ES-I3 (cell line): ENCODE results near the gene AMOT.

Source experiments
- H3K36me3 ChIP-seq: 2 replicates; pipeline ENCODE4 v1.6.1; 2013; ENCODE audit warnings: mild to moderate bottlenecking, low read length, control low read depth, moderate library complexity; ENCODE audit not compliant: insufficient read depth
- H3K4me1 ChIP-seq: 2 replicates; pipeline ENCODE4 v1.6.1; 2013; ENCODE audit warnings: mild to moderate bottlenecking, control low read depth, low read length; ENCODE audit not compliant: insufficient read depth
- H3K9ac ChIP-seq: 2 replicates; pipeline ENCODE4 v1.6.1; 2013; ENCODE audit warnings: low read depth, mild to moderate bottlenecking, low read length, moderate library complexity
- H3K9me3 ChIP-seq: 2 replicates; pipeline ENCODE4 v1.6.1; 2013; ENCODE audit warnings: mild to moderate bottlenecking, low read length, moderate library complexity; ENCODE audit not compliant: control insufficient read depth, insufficient read depth

Gene AMOT

DNA sequence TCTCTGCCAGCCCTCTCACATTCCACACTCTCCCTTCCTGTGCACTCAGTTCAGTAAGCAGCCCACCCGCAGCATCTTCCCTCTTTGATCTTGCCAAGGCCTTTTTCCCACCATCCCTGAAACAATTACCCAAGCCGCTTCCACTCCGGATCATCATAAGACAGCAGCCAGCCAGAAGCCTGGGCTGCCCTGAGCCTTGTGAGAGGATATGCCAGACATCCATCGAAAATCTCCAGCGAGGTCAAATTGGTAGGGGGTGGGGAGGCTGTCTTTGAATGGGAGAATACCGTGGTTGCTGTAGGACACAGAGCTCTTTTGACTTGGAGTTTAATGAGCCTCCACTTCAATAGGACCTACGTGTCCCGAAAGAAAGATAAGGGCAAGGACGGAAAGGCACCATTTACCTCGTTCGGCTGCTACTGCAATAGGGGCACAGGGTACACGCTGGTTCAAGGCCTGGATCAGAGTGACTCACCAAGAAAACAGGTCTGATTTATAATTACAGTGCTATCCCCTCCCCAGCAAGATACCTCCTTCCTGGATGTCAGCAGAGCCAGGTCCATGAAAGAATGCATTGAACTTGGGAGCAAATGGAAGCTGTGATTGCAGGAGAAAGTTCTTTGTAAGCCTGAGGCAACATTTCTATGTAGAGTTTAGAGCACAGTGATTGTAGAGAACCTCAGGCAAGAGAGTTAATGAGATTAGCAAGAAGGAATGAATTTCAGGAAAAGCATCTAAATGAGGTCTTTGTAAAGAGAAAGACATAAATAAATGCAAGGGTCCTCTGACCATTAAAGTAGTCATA, 39.5 kb downstream of the AMOT start:
- no peaks in the 10 kb centered on the region for H3K36me3 ChIP-seq
- H3K9me3 ChIP-seq = no peaks in the 10 kb centered on the region
- peaks cover 10% of the 10 kb centered on the region for H3K4me1 ChIP-seq
- no peak overlapping the region for H3K9ac ChIP-seq

DNA sequence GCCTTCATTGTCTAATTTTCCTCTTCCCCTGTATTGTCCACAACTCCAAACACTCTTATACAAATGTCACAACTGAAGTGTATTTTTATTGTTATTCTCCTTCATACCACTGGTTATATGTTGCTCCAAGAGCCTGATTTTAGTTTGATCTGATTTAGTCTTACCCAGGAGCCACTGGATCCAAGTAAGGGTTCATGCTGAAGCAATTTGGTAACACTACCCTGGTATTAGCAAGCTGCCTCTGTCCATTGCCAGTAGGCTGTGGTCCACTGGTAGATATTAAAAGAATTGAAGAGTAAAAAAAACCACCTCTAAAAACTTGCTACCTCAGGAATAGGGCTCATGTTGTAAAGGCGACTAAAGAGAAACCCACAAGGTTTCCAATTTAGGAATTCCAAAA, 41.2 kb downstream of the AMOT start:
- H3K4me1 ChIP-seq = peaks cover 10% of the 10 kb centered on the region
- no peak overlapping the region for H3K9ac ChIP-seq
- H3K36me3 ChIP-seq = no peaks in the 10 kb centered on the region
- no peaks in the 10 kb centered on the region for H3K9me3 ChIP-seq

DNA sequence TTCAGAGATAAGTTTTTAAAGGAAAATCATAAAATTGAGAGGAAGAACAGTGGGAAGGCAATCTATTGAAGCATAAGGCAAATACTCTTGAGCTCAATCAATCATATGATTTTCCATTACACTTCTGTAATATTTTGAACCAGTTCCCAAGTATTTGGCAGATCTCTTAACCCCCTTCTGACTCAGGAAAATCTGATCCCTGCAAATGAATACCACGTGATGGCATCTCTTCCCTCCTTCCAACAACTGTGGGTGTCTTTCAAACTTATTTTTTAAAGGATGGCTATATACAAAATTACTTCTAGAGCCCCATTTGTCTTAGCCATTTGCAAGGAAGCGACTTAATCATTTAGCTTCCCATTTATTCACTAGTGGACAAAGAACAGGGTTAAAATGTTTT, 41.9 kb downstream of the AMOT start:
- Histone ChIP-seq H3K9ac (no peak overlapping the region), H3K9me3 (no peaks in the 10 kb centered on the region), H3K36me3 (no peaks in the 10 kb centered on the region), H3K4me1 (peaks cover 10% of the 10 kb centered on the region)

DNA sequence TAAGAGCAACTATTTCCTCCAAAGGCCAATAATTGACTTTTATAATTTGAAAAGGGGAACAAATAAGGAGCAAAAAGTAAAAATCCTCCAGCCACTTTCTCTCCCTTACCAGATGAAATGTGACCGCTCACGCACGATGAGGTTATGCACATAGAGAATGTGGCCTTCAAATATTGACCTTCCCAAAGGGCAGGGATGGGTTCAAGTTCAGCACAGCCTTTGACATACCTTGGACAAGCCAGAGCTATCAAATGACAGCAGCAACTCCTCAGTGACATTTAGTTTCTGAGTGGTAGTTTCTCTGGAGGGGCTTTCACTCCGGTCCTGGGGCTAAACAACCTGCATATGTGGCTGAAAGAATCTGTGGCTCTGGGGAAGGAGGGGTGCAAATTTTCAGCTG, 50.7 kb downstream of the AMOT start:
- Histone ChIP-seq H3K9me3 (no peaks in the 10 kb centered on the region), H3K9ac (no peak overlapping the region), H3K4me1 (no peaks in the 10 kb centered on the region), H3K36me3 (no peaks in the 10 kb centered on the region)

DNA sequence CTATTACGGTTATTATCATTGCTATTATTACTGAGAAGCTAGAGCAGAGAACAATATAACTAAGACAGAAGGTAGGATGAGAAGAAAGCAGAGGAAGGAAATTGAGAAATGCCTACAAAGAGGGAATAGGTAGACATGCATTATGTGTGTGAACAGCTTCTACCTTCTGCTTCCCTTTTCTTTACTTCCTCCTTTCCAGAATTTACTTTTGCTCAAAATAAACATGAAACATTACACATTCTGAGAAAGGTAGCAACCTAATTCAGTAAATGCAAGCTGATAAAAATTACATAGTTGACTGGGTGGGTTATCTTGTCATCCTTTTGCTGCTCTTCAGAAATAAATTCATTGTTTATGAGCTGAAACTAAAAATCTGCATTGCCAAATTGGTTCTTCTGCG, 54.6 kb downstream of the AMOT start:
- Histone ChIP-seq H3K36me3 (no peaks in the 10 kb centered on the region), H3K9ac (no peak overlapping the region), H3K9me3 (0 out of 2 replicates have a peak, but pooled peaks cover 3% of the 10 kb centered on the region), H3K4me1 (no peaks in the 10 kb centered on the region)

DNA sequence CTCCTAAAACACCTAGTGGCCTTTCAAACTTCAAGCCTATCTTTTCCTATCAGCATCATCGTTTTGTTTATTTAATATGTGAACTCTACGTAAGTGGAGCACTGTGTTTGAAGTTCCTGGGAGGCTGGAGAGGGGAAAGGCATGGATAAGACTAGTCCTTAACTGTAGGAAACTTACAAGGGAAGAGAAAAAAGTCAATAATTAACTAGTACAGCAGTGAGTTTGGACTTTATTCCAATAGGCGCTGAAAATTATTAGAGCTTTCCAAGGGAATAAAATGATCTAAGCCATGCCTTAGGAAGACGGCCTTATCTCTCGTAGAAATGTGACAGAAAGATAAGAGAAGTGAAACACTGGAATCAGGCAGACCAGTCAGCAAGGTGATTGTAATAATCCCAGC, 55.3 kb downstream of the AMOT start:
- H3K9ac ChIP-seq = no peak overlapping the region
- H3K4me1 ChIP-seq = no peaks in the 10 kb centered on the region
- 0 out of 2 replicates have a peak, but pooled peaks cover 3% of the 10 kb centered on the region for H3K9me3 ChIP-seq
- no peaks in the 10 kb centered on the region for H3K36me3 ChIP-seq

DNA sequence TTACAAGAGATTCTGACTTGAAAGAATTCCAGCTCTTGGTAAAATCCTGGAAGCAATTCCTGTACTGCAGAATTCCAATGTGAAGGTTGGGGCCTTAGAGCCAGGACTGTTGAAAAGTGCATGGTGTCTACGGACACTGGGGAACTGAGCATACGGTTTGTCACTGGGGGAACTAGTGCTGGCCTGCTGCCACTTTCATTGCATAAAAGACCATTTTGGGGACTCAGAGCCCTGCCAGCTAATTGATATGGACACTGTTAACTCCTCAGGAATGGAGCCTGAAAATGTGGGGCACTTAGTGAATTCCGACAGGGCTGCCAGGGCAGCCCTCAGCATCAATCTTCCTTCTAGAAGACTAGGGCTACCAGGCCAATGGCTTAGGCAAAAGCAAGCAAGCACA, 55.9 kb downstream of the AMOT start:
- no peaks in the 10 kb centered on the region for H3K4me1 ChIP-seq
- H3K9ac ChIP-seq = no peak overlapping the region
- no peaks in the 10 kb centered on the region for H3K36me3 ChIP-seq
- 0 out of 2 replicates have a peak, but pooled peaks cover 3% of the 10 kb centered on the region for H3K9me3 ChIP-seq

DNA sequence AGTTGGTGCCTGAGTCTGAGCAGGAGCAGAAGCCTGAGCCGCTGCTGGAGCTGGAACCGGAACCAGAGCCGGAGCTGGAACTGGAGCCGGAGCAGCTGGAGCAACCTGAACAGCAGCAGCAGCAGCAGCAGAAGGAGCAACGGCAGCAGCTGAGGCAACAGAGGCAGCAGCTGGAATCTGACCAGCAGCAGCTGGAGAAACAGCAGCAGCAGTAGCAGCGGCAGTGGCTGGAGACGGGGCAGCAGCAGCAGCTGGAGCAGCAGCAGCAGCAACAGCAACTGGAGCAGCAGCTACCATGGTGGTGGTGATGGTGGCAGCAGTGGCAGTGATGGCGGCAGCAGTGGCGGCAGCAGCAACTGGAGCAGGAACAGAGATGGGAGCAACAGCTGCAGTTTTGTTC, 61.5 kb downstream of the AMOT start:
- Histone ChIP-seq H3K9me3 (0 out of 2 replicates have a peak, but pooled peaks cover 3% of the 10 kb centered on the region), H3K4me1 (no peaks in the 10 kb centered on the region), H3K9ac (no peak overlapping the region), H3K36me3 (no peaks in the 10 kb centered on the region)

DNA sequence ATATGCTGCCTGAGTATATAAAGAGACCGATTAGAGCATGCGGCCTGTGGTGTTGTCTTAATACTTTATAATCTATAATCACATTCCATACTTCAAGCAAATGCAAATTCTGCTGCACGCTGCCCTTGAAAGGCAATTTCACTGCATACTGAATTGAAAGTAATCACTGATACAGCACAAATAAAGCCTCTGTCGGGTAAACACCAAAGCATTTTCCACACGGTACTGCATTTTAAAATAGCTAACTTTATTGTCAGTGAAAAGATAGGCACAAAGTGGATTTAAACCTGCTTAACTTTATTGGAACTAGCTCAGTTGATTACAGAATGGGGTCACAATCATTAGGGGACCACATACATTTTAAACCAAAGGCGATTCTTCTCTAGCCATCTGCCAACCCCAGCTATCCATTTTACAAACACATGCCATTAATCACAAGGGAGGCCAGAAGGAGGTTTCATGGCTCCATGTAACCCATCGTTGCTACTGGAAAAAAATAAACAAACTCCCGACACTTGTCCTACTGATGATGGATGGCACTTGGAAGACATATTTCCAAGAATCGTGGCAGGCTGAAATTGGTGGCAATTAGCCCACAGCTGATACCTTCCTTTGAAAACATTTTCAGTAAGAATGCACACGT, 65.9 kb downstream of the AMOT start:
- Histone ChIP-seq H3K4me1 (no peaks in the 10 kb centered on the region), H3K36me3 (no peaks in the 10 kb centered on the region), H3K9me3 (no peaks in the 10 kb centered on the region), H3K9ac (no peak overlapping the region)

DNA sequence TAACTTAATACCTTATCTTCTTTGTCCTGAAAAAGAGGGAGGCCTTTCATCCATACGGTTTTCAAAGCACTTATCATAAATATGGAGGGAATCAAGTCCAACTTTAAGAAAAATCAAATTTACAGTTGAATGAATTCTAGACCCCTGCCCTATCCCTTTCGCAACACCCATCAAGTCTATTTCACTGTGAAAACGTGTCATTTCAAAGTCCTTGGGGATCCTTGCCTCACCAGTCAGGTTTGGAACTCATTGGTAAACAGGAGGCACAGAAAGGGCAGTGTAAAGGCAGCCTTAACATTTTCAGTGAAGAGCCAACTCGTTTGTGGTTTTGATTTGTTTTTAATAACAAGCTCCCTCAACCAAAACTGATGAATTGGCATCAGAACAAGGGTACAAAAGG, 66.5 kb downstream of the AMOT start:
- no peaks in the 10 kb centered on the region for H3K4me1 ChIP-seq
- H3K9ac ChIP-seq = no peak overlapping the region
- no peaks in the 10 kb centered on the region for H3K9me3 ChIP-seq
- no peaks in the 10 kb centered on the region for H3K36me3 ChIP-seq

DNA sequence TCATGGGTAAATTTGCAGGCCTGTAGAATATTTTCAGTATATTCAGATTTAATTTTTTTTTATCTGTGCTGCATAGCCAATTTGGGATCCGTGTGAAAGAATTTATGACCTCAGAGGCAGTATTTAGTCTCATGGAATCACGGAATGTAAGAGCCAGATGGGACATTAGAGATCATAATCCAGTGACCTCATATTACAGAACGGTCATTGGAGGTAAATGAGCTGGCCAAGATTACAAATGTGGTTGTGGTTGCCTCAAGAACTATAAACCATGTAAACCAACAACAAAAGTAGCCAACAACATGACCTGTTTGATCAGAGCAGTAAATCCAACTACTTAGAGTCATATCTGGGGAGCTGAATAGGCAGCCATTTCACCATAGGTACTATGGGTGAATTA, 71.6 kb downstream of the AMOT start:
- Histone ChIP-seq H3K36me3 (no peaks in the 10 kb centered on the region), H3K9ac (no peak overlapping the region), H3K9me3 (no peaks in the 10 kb centered on the region), H3K4me1 (no peaks in the 10 kb centered on the region)

DNA sequence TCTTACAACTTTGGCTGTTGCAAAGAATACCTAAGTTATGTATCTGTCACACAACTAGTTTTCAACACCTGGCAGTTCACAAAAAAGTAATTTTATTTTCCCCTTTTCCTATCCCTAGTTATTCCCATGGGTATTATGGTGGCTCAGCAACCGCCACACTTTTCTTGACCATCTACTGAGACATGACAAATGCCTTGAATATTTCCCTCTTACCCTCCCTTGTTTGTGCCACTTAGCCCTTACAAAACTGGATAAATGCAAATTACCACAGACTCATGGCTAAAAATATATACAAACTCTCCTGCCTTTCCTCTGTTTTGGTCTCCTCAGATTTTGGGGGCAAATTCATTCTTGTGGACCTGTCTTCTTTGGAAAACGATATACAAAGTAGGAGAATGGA, 72.1 kb downstream of the AMOT start:
- Histone ChIP-seq H3K9ac (no peak overlapping the region), H3K4me1 (no peaks in the 10 kb centered on the region), H3K9me3 (no peaks in the 10 kb centered on the region), H3K36me3 (no peaks in the 10 kb centered on the region)

DNA sequence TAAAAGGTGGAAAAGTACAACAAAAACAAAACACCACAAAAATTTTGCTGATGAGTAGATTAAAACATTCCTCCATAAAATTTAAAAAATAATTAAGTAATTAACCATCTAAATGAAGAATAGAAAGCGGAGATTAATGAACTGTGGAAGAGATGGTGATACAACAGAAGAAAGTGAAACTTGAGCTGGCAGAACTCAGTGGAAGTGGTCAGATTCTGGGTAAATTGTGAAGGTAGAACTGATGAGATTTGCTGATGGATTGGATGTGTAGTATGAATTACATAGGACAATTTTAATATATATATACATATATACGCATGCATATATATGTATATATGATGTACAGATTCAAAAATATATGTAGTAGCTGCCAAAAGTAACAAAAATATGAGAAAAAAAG, 73.9 kb downstream of the AMOT start:
- H3K9ac ChIP-seq = no peak overlapping the region
- no peaks in the 10 kb centered on the region for H3K9me3 ChIP-seq
- no peaks in the 10 kb centered on the region for H3K36me3 ChIP-seq
- no peaks in the 10 kb centered on the region for H3K4me1 ChIP-seq

DNA sequence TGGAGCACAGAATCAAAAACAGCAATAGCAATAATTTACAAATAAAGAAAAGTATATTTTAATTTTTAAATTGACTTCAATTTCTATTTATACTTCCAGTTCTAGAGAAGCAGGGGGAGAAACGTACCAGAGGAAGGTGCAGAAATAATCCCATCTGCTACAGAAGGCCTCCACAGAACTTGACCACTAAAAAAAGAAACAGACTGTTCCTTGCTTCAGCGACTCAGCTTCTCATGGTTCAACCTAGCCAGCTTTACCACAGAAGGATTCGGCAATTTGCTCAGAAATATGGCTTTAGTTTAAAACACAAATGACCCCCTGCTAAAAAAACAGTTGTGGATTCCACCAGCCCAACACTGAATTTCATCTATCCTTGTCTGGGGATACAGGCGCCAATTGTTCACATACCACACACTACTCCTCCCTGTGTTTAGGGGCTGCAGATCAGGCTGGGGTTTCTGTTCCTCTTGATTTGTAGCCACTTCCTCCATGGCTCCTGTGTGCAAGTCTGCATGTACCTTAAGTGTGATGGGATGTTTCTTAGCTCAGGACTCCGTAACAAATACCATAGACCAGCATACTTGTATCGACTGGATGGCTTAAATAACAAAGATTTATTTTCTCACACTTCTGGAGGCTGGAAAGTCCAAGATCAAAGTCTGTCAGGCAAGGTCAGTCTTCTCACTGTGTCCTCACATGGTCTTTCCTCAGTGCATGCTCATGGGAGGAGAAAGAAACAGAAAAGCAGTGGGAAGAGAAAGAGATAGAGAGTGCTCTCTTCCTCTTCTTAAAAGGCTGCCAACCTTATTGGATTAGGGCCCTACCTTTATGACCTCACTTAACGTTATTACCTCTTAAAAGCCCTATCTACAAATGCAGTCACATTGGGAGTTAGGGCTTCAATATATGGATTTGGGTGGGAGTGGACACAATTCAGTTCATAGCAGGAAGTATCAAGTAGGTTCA, 79.1 kb downstream of the AMOT start:
- Histone ChIP-seq H3K36me3 (no peaks in the 10 kb centered on the region), H3K4me1 (no peaks in the 10 kb centered on the region), H3K9ac (no peak overlapping the region), H3K9me3 (no peaks in the 10 kb centered on the region)
